Body of pancreas (tissue), 4 donors: ENCODE data around the gene NRG4.

Source experiments
- POLR2A ChIP-seq, 3 donors: fragments of 450-650 bp; IDR thresholded peaks; one replicate each; pipeline ENCODE4 v1.6.1; 2016; ENCODE audit warnings: antibody characterized with exemption in 3 of 3, mild to moderate bottlenecking in 2 of 3
- TF ChIP-seq, protein P1 (sequence below), 7 experiments: fragments of 450-650 bp in 4 of 7; fragments of 200-600 bp in 3 of 7; sonication (generic) in 3 of 7; IDR thresholded peaks; one replicate each; pipeline ENCODE4 v1.5.1; 2016 to 2019; ENCODE audit warnings: antibody characterized with exemption in 7 of 7

DNA sequence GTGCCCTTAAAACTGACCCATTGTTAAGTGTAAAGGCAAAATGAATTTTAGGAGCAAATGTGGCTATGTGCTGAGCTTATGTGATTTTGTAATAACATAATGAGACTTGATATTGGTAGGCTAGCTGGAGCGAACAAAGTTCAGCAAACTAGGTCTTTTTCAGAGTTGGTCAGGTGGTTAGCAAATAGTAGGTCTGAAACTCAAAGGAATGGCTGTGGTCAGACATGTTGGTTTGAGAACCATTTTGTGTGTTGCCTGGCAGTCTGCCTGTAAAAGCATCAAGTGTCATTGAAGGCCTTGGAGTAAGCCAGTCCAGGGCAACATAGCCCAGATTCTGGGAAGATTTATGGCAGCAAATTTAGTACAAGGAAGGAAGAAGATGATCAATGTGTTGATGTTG lies 92.1 kb downstream of the NRG4 start:
- TF ChIP-seq, protein P1, sequence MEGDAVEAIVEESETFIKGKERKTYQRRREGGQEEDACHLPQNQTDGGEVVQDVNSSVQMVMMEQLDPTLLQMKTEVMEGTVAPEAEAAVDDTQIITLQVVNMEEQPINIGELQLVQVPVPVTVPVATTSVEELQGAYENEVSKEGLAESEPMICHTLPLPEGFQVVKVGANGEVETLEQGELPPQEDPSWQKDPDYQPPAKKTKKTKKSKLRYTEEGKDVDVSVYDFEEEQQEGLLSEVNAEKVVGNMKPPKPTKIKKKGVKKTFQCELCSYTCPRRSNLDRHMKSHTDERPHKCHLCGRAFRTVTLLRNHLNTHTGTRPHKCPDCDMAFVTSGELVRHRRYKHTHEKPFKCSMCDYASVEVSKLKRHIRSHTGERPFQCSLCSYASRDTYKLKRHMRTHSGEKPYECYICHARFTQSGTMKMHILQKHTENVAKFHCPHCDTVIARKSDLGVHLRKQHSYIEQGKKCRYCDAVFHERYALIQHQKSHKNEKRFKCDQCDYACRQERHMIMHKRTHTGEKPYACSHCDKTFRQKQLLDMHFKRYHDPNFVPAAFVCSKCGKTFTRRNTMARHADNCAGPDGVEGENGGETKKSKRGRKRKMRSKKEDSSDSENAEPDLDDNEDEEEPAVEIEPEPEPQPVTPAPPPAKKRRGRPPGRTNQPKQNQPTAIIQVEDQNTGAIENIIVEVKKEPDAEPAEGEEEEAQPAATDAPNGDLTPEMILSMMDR (IDR thresholded peaks at IDR 0.05) = no peak
- TF ChIP-seq POLR2A (IDR thresholded peaks at IDR 0.05) = no peak
